MM.1S (cell line): ENCODE data around the gene ZNF552.

Experiments used
- CTCF ChIP-seq: fragments of 300-600 bp; sonication (generic); IDR thresholded peaks from 2 replicates; pipeline ENCODE4 v1.5.1; 2016; ENCODE audit warnings: antibody characterized with exemption, low read length, mixed read lengths
- EZH2 ChIP-seq: fragments of 300-600 bp; sonication (generic); optimal IDR thresholded peaks from 2 replicates; pipeline ENCODE3; 2017; ENCODE audit warnings: low read depth, mild to moderate bottlenecking, antibody characterized with exemption, low read length, mixed read lengths
- EZH2phosphoT487 ChIP-seq: fragments of 300-600 bp; sonication (generic); IDR thresholded peaks from 2 replicates; pipeline ENCODE4 v1.6.1; 2018; ENCODE audit warnings: antibody characterized with exemption, low read length

- TF ChIP-seq CTCF (no peak), EZH2 (no peak), EZH2phosphoT487 (no peak)
These were observed 3.3 kb upstream of the ZNF552 start for GRCh38 chr19:57817976-57818375.
